ENCODE results near the gene RABGAP1L.

The RABGAP1L gene

GRCh38 chr1:174995121-174995520 lies 835.8 kb downstream of the RABGAP1L start:
- Histone ChIP-seq H3K9ac (ENCODE audit: low read depth, low read length, poor library complexity) (no peak overlapping the region), H2BK120ac (ENCODE audit: low read depth, low read length) (no peak overlapping the region), H3K18ac (ENCODE audit: low read length) (no peak overlapping the region), H4K91ac (ENCODE audit: low read depth, low read length, poor library complexity) (no peak overlapping the region), H3K9me3 (replicated peaks in 1 of 2; ENCODE audit: control insufficient read depth in 2 of 2, insufficient read depth in 1 of 2, low read depth in 1 of 2, low read length in 2 of 2) (no peaks in the 10 kb centered on the region), H2AK5ac (ENCODE audit: low read depth, low read length) (no peak overlapping the region), H3K4ac (ENCODE audit: low read length) (no peak overlapping the region), H3K4me3 (ENCODE audit: low read length in 2 of 2) (no peak overlapping the region), H3K4me1 (ENCODE audit: control insufficient read depth in 2 of 2, insufficient read depth in 1 of 2, low read depth in 1 of 2, low read length in 2 of 2) (peaks cover 0 to 4% of the 10 kb centered on the region in 2 donors), H4K8ac (ENCODE audit: low read depth, low read length) (no peak overlapping the region), H3K27ac (replicated peaks; ENCODE audit: low read length) (no peak overlapping the region), H2BK12ac (ENCODE audit: low read length) (no peak overlapping the region), H3K4me2 (ENCODE audit: insufficient read depth, low read length, poor library complexity, severe bottlenecking) (no peak overlapping the region), H3K27me3 (ENCODE audit: control insufficient read depth in 3 of 3, insufficient read depth in 3 of 3, low read depth in 1 of 3, low read length in 3 of 3) (no peaks in the 10 kb centered on the region), H2AFZ (ENCODE audit: low read length) (no peak overlapping the region), H3K79me1 (ENCODE audit: low read depth, low read length) (peaks cover 2% of the 10 kb centered on the region), H3K14ac (ENCODE audit: low read length) (no peak overlapping the region), H2BK5ac (ENCODE audit: low read length) (no peak overlapping the region), H3K23ac (ENCODE audit: low read depth, low read length, poor library complexity) (no peak overlapping the region), H3K36me3 (replicated peaks in 1 of 2; ENCODE audit: control insufficient read depth in 2 of 2, insufficient read depth in 2 of 2, low read length in 2 of 2) (no peaks in the 10 kb centered on the region), H2BK15ac (ENCODE audit: low read length) (no peak overlapping the region)
- DNase-seq (ENCODE audit: low spot score), result no peak
- no CpG with 5 or more reads among the region's 3 CpGs for WGBS, 2 donors (ENCODE audit: extremely low coverage in 2 of 2, insufficient read length in 2 of 2, insufficient replicate concordance in 1 of 2)

GRCh38 chr1:174995916-174996315 lies 836.6 kb downstream of the RABGAP1L start:
- H2BK15ac ChIP-seq (ENCODE audit: low read length), result no peak overlapping the region
- no peak overlapping the region for H3K4me2 ChIP-seq (ENCODE audit: insufficient read depth, low read length, poor library complexity, severe bottlenecking)
- H2AFZ ChIP-seq (ENCODE audit: low read length), result no peak overlapping the region
- no peaks in the 10 kb centered on the region for H3K9me3 ChIP-seq (replicated peaks in 1 of 2; ENCODE audit: control insufficient read depth in 2 of 2, insufficient read depth in 1 of 2, low read depth in 1 of 2, low read length in 2 of 2)
- H3K4me1 ChIP-seq (ENCODE audit: control insufficient read depth in 2 of 2, insufficient read depth in 1 of 2, low read depth in 1 of 2, low read length in 2 of 2), result peaks cover 0 to 4% of the 10 kb centered on the region in 2 donors
- H3K23ac ChIP-seq (ENCODE audit: low read depth, low read length, poor library complexity), result no peak overlapping the region
- no peak overlapping the region for H3K4me3 ChIP-seq (ENCODE audit: low read length in 2 of 2)
- no peak overlapping the region for H3K4ac ChIP-seq (ENCODE audit: low read length)
- no peak overlapping the region for H2BK12ac ChIP-seq (ENCODE audit: low read length)
- H3K9ac ChIP-seq (ENCODE audit: low read depth, low read length, poor library complexity), result no peak overlapping the region
- no peaks in the 10 kb centered on the region for H3K27me3 ChIP-seq (ENCODE audit: control insufficient read depth in 3 of 3, insufficient read depth in 3 of 3, low read depth in 1 of 3, low read length in 3 of 3)
- no peak overlapping the region for H4K8ac ChIP-seq (ENCODE audit: low read depth, low read length)
- peaks cover 5% of the 10 kb centered on the region for H3K79me1 ChIP-seq (ENCODE audit: low read depth, low read length)
- H2BK5ac ChIP-seq (ENCODE audit: low read length), result no peak overlapping the region
- H2BK120ac ChIP-seq (ENCODE audit: low read depth, low read length), result no peak overlapping the region
- no peaks in the 10 kb centered on the region for H3K36me3 ChIP-seq (replicated peaks in 1 of 2; ENCODE audit: control insufficient read depth in 2 of 2, insufficient read depth in 2 of 2, low read length in 2 of 2)
- H3K14ac ChIP-seq (ENCODE audit: low read length), result no peak overlapping the region
- no peak for DNase-seq (ENCODE audit: low spot score)
- no peak overlapping the region for H3K27ac ChIP-seq (replicated peaks; ENCODE audit: low read length)
- no peak overlapping the region for H2AK5ac ChIP-seq (ENCODE audit: low read depth, low read length)
- H3K18ac ChIP-seq (ENCODE audit: low read length), result no peak overlapping the region
- H4K91ac ChIP-seq (ENCODE audit: low read depth, low read length, poor library complexity), result no peak overlapping the region
- WGBS, 2 donors (ENCODE audit: extremely low coverage in 2 of 2, insufficient read length in 2 of 2, insufficient replicate concordance in 1 of 2), result no CpG with 5 or more reads among the region's 1 CpG

- H2AFZ ChIP-seq (ENCODE audit: low read length), result no peak overlapping the region
- peaks cover 5% of the 10 kb centered on the region for H3K79me1 ChIP-seq (ENCODE audit: low read depth, low read length)
- H2BK15ac ChIP-seq (ENCODE audit: low read length), result no peak overlapping the region
- peaks cover 0 to 3% of the 10 kb centered on the region in 2 donors for H3K36me3 ChIP-seq (replicated peaks in 1 of 2; ENCODE audit: control insufficient read depth in 2 of 2, insufficient read depth in 2 of 2, low read length in 2 of 2)
- no peak overlapping the region for H2BK12ac ChIP-seq (ENCODE audit: low read length)
- H2AK5ac ChIP-seq (ENCODE audit: low read depth, low read length), result no peak overlapping the region
- no peak overlapping the region for H2BK5ac ChIP-seq (ENCODE audit: low read length)
- H3K4me2 ChIP-seq (ENCODE audit: insufficient read depth, low read length, poor library complexity, severe bottlenecking), result no peak overlapping the region
- H3K4ac ChIP-seq (ENCODE audit: low read length), result no peak overlapping the region
- H3K23ac ChIP-seq (ENCODE audit: low read depth, low read length, poor library complexity), result no peak overlapping the region
- H3K9me3 ChIP-seq (replicated peaks in 1 of 2; ENCODE audit: control insufficient read depth in 2 of 2, insufficient read depth in 1 of 2, low read depth in 1 of 2, low read length in 2 of 2), result no peaks in the 10 kb centered on the region
- no peak overlapping the region for H3K4me3 ChIP-seq (ENCODE audit: low read length in 2 of 2)
- H3K14ac ChIP-seq (ENCODE audit: low read length), result no peak overlapping the region
- no peak overlapping the region for H4K91ac ChIP-seq (ENCODE audit: low read depth, low read length, poor library complexity)
- H3K9ac ChIP-seq (ENCODE audit: low read depth, low read length, poor library complexity), result no peak overlapping the region
- WGBS, 2 donors (ENCODE audit: extremely low coverage in 2 of 2, insufficient read length in 2 of 2, insufficient replicate concordance in 1 of 2), result no CpG with 5 or more reads among the region's 1 CpG
- H3K27ac ChIP-seq (replicated peaks; ENCODE audit: low read length), result no peak overlapping the region
- H3K27me3 ChIP-seq (ENCODE audit: control insufficient read depth in 3 of 3, insufficient read depth in 3 of 3, low read depth in 1 of 3, low read length in 3 of 3), result no peaks in the 10 kb centered on the region
- no peak for DNase-seq (ENCODE audit: low spot score)
- H3K4me1 ChIP-seq (ENCODE audit: control insufficient read depth in 2 of 2, insufficient read depth in 1 of 2, low read depth in 1 of 2, low read length in 2 of 2), result peaks cover 0 to 6% of the 10 kb centered on the region in 2 donors
- no peak overlapping the region for H4K8ac ChIP-seq (ENCODE audit: low read depth, low read length)
- H2BK120ac ChIP-seq (ENCODE audit: low read depth, low read length), result no peak overlapping the region
- H3K18ac ChIP-seq (ENCODE audit: low read length), result no peak overlapping the region
Measured at GRCh38 chr1:174996476-174996875, 837.2 kb downstream of the RABGAP1L start.

GRCh38 chr1:174997041-174997440 lies 837.7 kb downstream of the RABGAP1L start:
- Histone ChIP-seq H3K14ac (ENCODE audit: low read length) (no peak overlapping the region), H3K4ac (ENCODE audit: low read length) (no peak overlapping the region), H3K36me3 (replicated peaks in 1 of 2; ENCODE audit: control insufficient read depth in 2 of 2, insufficient read depth in 2 of 2, low read length in 2 of 2) (peaks cover 0 to 8% of the 10 kb centered on the region in 2 donors), H2AK5ac (ENCODE audit: low read depth, low read length) (no peak overlapping the region), H2BK15ac (ENCODE audit: low read length) (no peak overlapping the region), H2BK12ac (ENCODE audit: low read length) (no peak overlapping the region), H3K9me3 (replicated peaks in 1 of 2; ENCODE audit: control insufficient read depth in 2 of 2, insufficient read depth in 1 of 2, low read depth in 1 of 2, low read length in 2 of 2) (no peaks in the 10 kb centered on the region), H3K4me3 (ENCODE audit: low read length in 2 of 2) (no peak overlapping the region), H2BK120ac (ENCODE audit: low read depth, low read length) (no peak overlapping the region), H2AFZ (ENCODE audit: low read length) (no peak overlapping the region), H3K23ac (ENCODE audit: low read depth, low read length, poor library complexity) (no peak overlapping the region), H2BK5ac (ENCODE audit: low read length) (no peak overlapping the region), H4K8ac (ENCODE audit: low read depth, low read length) (no peak overlapping the region), H3K9ac (ENCODE audit: low read depth, low read length, poor library complexity) (no peak overlapping the region), H3K27ac (replicated peaks; ENCODE audit: low read length) (no peak overlapping the region), H4K91ac (ENCODE audit: low read depth, low read length, poor library complexity) (no peak overlapping the region), H3K27me3 (ENCODE audit: control insufficient read depth in 3 of 3, insufficient read depth in 3 of 3, low read depth in 1 of 3, low read length in 3 of 3) (no peaks in the 10 kb centered on the region), H3K4me2 (ENCODE audit: insufficient read depth, low read length, poor library complexity, severe bottlenecking) (no peak overlapping the region), H3K18ac (ENCODE audit: low read length) (no peak overlapping the region), H3K79me1 (ENCODE audit: low read depth, low read length) (peaks cover 8% of the 10 kb centered on the region), H3K4me1 (ENCODE audit: control insufficient read depth in 2 of 2, insufficient read depth in 1 of 2, low read depth in 1 of 2, low read length in 2 of 2) (peaks cover 0 to 7% of the 10 kb centered on the region in 2 donors)
- no peak for DNase-seq (ENCODE audit: low spot score)
- no CpG with 5 or more reads among the region's 3 CpGs for WGBS, 2 donors (ENCODE audit: extremely low coverage in 2 of 2, insufficient read length in 2 of 2, insufficient replicate concordance in 1 of 2)

Measured in neuronal stem cell (in vitro differentiated cells).